HepG2 (cell line): ENCODE measurements around the gene KLHL3. TPM values are rescaled to one million over a fixed set of nuclear protein-coding genes. Genes with fewer than 3 reads are reported as not detected.
"Not testable (repeated sequence)": the region's sequence is repeated elsewhere in the genome, so short reads cannot be mapped to it uniquely, and the experiment has no call there.

Experiments used
- ATAC-seq: fragments of 200-7000 bp; cut with Tn5 transposase; 3 replicates; pipeline ENCODE4 v1.9.1; 2020; ENCODE audit warnings: mild to moderate bottlenecking, moderate library complexity
- BruUV-seq: library from RNA; stranded (reverse); fragments of 400-500 nt; replicated peaks from 2 replicates; lab custom pipeline; 2021; lab: Mats Ljungman, UMichigan
- CTCF ChIA-PET: fragments of 300-600 bp; formaldehyde crosslinking; extraction: SDS; loops from one replicate; lab custom pipeline; 2021; ENCODE audit warnings: low total read pairs, inconsistent platforms, low intra/inter-chr PET ratio; lab: Yijun Ruan, JAX
- POLR2A ChIA-PET: fragments of 350-600 bp; sonication (Branson Sonifier 250); formaldehyde crosslinking; loops from one replicate; lab custom pipeline; 2020; ENCODE audit warnings: antibody characterized with exemption, inconsistent platforms; lab: Yijun Ruan, JAX
- DNase-seq: peaks from one replicate; pipeline ENCODE4 v3.0.0-alpha.2; 2015; ENCODE audit warnings: low spot score
- FAIRE-seq: peaks from 3 replicates; lab custom pipeline; 2011; peaks lifted over from hg19 to GRCh38; lab: Jason Lieb, UNC
- H2AFZ ChIP-seq: one replicate; pipeline ENCODE4 v1.6.1; 2011; ENCODE audit warnings: low read length, inconsistent platforms
- H3K27ac ChIP-seq: fragments of 300-600 bp; 3 replicates; pipeline ENCODE4 v1.8.0; 2011; ENCODE audit warnings: mixed run types, mild to moderate bottlenecking, mixed read lengths, low read length, inconsistent platforms; ENCODE audit not compliant: insufficient read depth; ENCODE audit errors: extremely low read length
- H3K27me3 ChIP-seq, 2 experiments: fragments of 200-600 bp in 1 of 2; 2 replicates in 1 of 2; 3 replicates in 1 of 2; pipeline versions ENCODE4 v1.6.0 to v1.8.0; 2011; ENCODE audit warnings: low read length in 2 of 2, mild to moderate bottlenecking in 2 of 2, moderate library complexity in 2 of 2, inconsistent platforms in 1 of 2; ENCODE audit not compliant: insufficient read depth in 2 of 2, control insufficient read depth in 1 of 2
- H3K36me3 ChIP-seq, 2 experiments: fragments of 200-600 bp in 1 of 2; replicated peaks in 1 of 2; 2 replicates in 1 of 2; 3 replicates in 1 of 2; pipeline versions ENCODE4 v1.5.1 to v1.8.0; 2011; ENCODE audit warnings: low read length in 2 of 2, inconsistent platforms in 1 of 2; ENCODE audit not compliant: insufficient read depth in 2 of 2, control insufficient read depth in 1 of 2
- H3K4me1 ChIP-seq: 2 replicates; pipeline ENCODE4 v1.5.1; 2012; ENCODE audit warnings: low read length, inconsistent platforms; ENCODE audit not compliant: insufficient read depth
- H3K4me2 ChIP-seq: 2 replicates; pipeline ENCODE4 v1.6.0; 2011; ENCODE audit warnings: low read depth, low read length, inconsistent platforms
- H3K4me3 ChIP-seq, 3 experiments: fragments of 200-600 bp in 1 of 3; sonication (generic), shearing (Covaris generic) in 1 of 3; replicated peaks in 1 of 3; 2 replicates each; pipeline ENCODE4 v1.5.1; 2011 to 2016; ENCODE audit warnings: low read length in 3 of 3, inconsistent platforms in 2 of 3, low read depth in 2 of 3, mild to moderate bottlenecking in 2 of 3, control low read depth in 1 of 3, mixed read lengths in 1 of 3; ENCODE audit not compliant: insufficient read depth in 1 of 3
- H3K79me2 ChIP-seq: one replicate; pipeline ENCODE4 v1.6.1; 2011; ENCODE audit warnings: low read length, inconsistent platforms; ENCODE audit not compliant: insufficient read depth
- H3K9ac ChIP-seq: 2 replicates; pipeline ENCODE4 v1.6.0; 2011; ENCODE audit warnings: mild to moderate bottlenecking, low read depth, low read length, inconsistent platforms; ENCODE audit not compliant: insufficient read depth
- H3K9me3 ChIP-seq: 2 replicates; pipeline ENCODE4 v1.5.1; 2012; ENCODE audit warnings: mild to moderate bottlenecking, low read length
- H4K20me1 ChIP-seq: 2 replicates; pipeline ENCODE4 v1.6.0; 2011; ENCODE audit warnings: inconsistent platforms, mild to moderate bottlenecking, low read length, moderate library complexity; ENCODE audit not compliant: insufficient read depth
- SMC3 ChIP-seq: IDR thresholded peaks from 2 replicates; pipeline ENCODE4 v1.6.1; 2011; ENCODE audit warnings: low read length, improper control_type of control experiment
- STAG1 ChIP-seq: sonication (generic); formaldehyde crosslinking; IDR thresholded peaks from 2 replicates; pipeline ENCODE4 v1.4.0; 2020; ENCODE audit warnings: missing genetic modification reagents
- ZBTB25 ChIP-seq: IDR thresholded peaks from 2 replicates; pipeline ENCODE4 v1.6.1; 2018; ENCODE audit warnings: missing genetic modification reagents
- WGBS: methylation state at CpG from one replicate; pipeline ENCODE4 v1.1.6; 2017; ENCODE audit warnings: low lambda C conversion rate; 5-methylcytosine and 5-hydroxymethylcytosine counted together
- in situ Hi-C: cut with HindIII; loops from 2 replicates; pipeline ENCODE4 v1.10.0; 2017; ENCODE audit warnings: low pct_unique_long_range_greater_than_20kb; ENCODE audit not compliant: extremely low pct_ligation_motif_present
- intact Hi-C: fragments of 100-400 bp; cut with micrococcal nuclease; formaldehyde crosslinking; loops from one replicate; pipeline ENCODE4 v1.10.0; 2022; ENCODE audit not compliant: unreplicated experiment
- polyA plus RNA-seq, 8 experiments: library from polyadenylated mRNA; depleted of rRNA in 3 of 8; stranded (reverse) in 7 of 8; unstranded in 1 of 8; fragments of >200 nt; fragmentation: Illumina TruSeq in 4 of 8; extraction: Trizol in 4 of 8; gene quantifications; 2 replicates each; pipeline versions ENCODE4 v1.2.1 to v1.2.3, GENCODE V29; 2011 to 2016; ENCODE audit warnings: low read depth in 4 of 8, missing spikeins in 1 of 8, mixed read lengths in 1 of 8; ENCODE audit not compliant: insufficient read depth in 1 of 8
- total RNA-seq, 5 experiments: library from RNA; depleted of rRNA; stranded (reverse); fragments of >200 nt; fragmentation: Illumina TruSeq; extraction: Trizol; gene quantifications; 2 replicates each; pipeline ENCODE4 v1.2.3, GENCODE V29; 2016; ENCODE audit warnings: low read depth in 1 of 5
- TF ChIP-seq, protein P1 (sequence below): sonication (generic); formaldehyde crosslinking; IDR thresholded peaks from 2 replicates; pipeline ENCODE4 v1.5.0; 2020; ENCODE audit warnings: mild to moderate bottlenecking, missing genetic modification reagents, moderate library complexity
- TF ChIP-seq, protein P2 (sequence below): sonication (generic); formaldehyde crosslinking; IDR thresholded peaks from 2 replicates; pipeline ENCODE4 v1.8.0; 2022; ENCODE audit warnings: missing genetic modification reagents, mild to moderate bottlenecking, inconsistent platforms, borderline replicate concordance

The KLHL3 gene
- total and polyA plus RNA-seq, 2 of the 13 experiments (the other 11 are each of a cell fraction or from before 2014, with no cell fraction given) = 0.02 to 0.08 TPM

GRCh38 chr5:137782055-137782454 is 46.2 kb upstream of the KLHL3 start:
- CTCF ChIA-PET = no interaction called here
- no peak overlapping the region for H3K4me3 ChIP-seq
- H3K79me2 ChIP-seq = no peaks in the 10 kb centered on the region
- no peak overlapping the region for H3K9ac ChIP-seq
- no peak overlapping the region for H3K4me2 ChIP-seq
- intact Hi-C loops (no loop called here), in situ Hi-C loops (loop anchor here (5.0 kb wide), 1 partner anchor 40 kb away; no protein-coding TSS in a partner anchor)
- H4K20me1 ChIP-seq = no peaks in the 10 kb centered on the region
- POLR2A ChIA-PET = no interaction called here
- H3K9me3 ChIP-seq = no peaks in the 10 kb centered on the region
- no peak for FAIRE-seq
- H3K27ac ChIP-seq = no peak overlapping the region
- peaks cover 0 to 3% of the 10 kb centered on the region in 2 experiments; a peak in 1 of 5 replicates for H3K27me3 ChIP-seq
- no TSS peak for BruUV-seq
- no peaks in the 10 kb centered on the region for H3K36me3 ChIP-seq
- peaks cover 18% of the 10 kb centered on the region for H3K4me1 ChIP-seq
- no peak for TF ChIP-seq ZBTB25 (CRISPR knock-in tag)
- TF ChIP-seq, all 625 proteins: peak for 0
- 3% methylated on average over 2 of the region's 2 CpGs for whole genome bisulfite sequencing
- no peak overlapping the region for H2AFZ ChIP-seq
- DNase-seq (no peak), ATAC-seq (no peak)

DNA sequence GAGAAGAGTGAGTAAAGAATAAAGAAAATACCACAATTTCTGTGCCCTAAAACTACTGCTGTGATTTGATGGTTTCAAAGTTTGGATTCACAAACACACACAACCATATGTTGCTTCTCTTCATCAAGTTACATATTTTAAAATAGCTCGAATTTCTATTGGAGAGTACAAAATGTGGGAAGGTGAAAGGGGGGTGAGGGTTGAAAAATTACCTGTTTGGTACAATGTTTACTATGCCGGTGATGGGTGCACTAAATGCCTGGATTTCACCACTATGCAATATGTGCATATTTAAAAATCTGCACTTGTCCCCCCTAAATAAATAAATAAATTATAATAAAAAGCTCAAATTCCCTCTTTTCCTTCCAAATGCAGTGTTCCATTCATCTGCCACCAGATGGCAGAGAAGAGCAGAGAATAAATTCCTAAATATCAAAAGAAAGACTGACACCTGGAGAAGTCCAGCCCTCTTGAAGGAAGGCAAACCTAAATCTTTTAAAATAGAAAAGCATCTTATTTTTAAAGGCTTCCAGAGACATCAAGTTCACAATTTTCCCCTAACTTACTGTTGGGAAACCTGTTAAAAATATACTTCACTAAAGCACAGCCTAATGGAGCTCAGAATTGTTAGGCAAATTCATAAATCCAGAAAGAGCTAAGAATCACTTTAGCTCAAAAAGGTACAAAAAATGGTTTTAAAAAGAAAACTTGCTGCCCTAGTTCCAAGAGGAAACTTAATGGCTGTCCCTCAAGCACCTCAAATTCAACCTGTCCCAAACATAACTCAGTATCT is 43.1 kb upstream of the KLHL3 start:
- Histone ChIP-seq H2AFZ (no peak overlapping the region), H3K27ac (no peak overlapping the region), H3K4me3 (no peak overlapping the region), H3K4me2 (no peak overlapping the region), H3K9ac (no peak overlapping the region), H3K9me3 (no peaks in the 10 kb centered on the region), H3K27me3 (peaks cover 0 to 4% of the 10 kb centered on the region in 2 experiments; a peak in 1 of 5 replicates), H3K79me2 (no peaks in the 10 kb centered on the region), H3K4me1 (peaks cover 14% of the 10 kb centered on the region), H3K36me3 (no peaks in the 10 kb centered on the region), H4K20me1 (no peaks in the 10 kb centered on the region)
- intact Hi-C loops = loop anchor here (1.0 kb wide), 1 partner anchor 43 kb away; no protein-coding TSS in a partner anchor
- TF ChIP-seq, protein P1, sequence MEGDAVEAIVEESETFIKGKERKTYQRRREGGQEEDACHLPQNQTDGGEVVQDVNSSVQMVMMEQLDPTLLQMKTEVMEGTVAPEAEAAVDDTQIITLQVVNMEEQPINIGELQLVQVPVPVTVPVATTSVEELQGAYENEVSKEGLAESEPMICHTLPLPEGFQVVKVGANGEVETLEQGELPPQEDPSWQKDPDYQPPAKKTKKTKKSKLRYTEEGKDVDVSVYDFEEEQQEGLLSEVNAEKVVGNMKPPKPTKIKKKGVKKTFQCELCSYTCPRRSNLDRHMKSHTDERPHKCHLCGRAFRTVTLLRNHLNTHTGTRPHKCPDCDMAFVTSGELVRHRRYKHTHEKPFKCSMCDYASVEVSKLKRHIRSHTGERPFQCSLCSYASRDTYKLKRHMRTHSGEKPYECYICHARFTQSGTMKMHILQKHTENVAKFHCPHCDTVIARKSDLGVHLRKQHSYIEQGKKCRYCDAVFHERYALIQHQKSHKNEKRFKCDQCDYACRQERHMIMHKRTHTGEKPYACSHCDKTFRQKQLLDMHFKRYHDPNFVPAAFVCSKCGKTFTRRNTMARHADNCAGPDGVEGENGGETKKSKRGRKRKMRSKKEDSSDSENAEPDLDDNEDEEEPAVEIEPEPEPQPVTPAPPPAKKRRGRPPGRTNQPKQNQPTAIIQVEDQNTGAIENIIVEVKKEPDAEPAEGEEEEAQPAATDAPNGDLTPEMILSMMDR (CRISPR knock-in tag) = peak; percentile 58
- TF ChIP-seq, protein P2, sequence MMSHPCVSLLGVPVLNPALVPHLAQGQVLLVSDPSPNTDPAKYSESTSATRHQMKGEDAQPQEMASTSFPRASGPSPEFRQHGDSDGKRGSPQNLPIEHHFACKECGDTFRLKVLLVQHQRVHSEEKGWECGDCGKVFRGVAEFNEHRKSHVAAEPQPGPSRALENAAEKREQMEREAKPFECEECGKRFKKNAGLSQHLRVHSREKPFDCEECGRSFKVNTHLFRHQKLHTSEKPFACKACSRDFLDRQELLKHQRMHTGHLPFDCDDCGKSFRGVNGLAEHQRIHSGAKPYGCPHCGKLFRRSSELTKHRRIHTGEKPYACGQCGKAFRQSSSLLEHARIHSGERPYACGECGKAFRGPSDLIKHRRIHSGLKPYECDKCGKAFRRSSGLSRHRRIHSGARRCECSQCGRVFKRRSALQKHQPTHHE (CRISPR knock-in tag) = no peak
- TF ChIP-seq STAG1 (CRISPR knock-in tag) (peak; percentile 65), SMC3 (peak; percentile 71)
- BruUV-seq = no TSS peak
- 0% methylated on average over 2 of the region's 2 CpGs for WGBS
- FAIRE-seq = no peak
- POLR2A ChIA-PET = interaction anchor here (1.7 kb wide), 1 partner anchor 25 kb away, joined by 5 read pairs; the partner anchor contains the start of gene HNRNPA0
- DNase-seq = peak; percentile 27
- in situ Hi-C loops = no loop called here
- CTCF ChIA-PET = interaction anchor here (0.8 to 1.8 kb wide), 2 partner anchors 24 to 42 kb away, joined by 3 to 35 read pairs; partner anchors contain the start of gene HNRNPA0
- no peak for ATAC-seq

GRCh38 chr5:137767937-137768336 is 32.0 kb upstream of the KLHL3 start:
- H3K9me3 ChIP-seq, H3K4me2 ChIP-seq, FAIRE-seq, POLR2A ChIA-PET, H3K4me1 ChIP-seq, H3K27me3 ChIP-seq, H2AFZ ChIP-seq, ATAC-seq, CTCF ChIA-PET, H4K20me1 ChIP-seq, H3K4me3 ChIP-seq, H3K9ac ChIP-seq, H3K36me3 ChIP-seq, H3K79me2 ChIP-seq, DNase-seq, in situ Hi-C loops, BruUV-seq, intact Hi-C loops, H3K27ac ChIP-seq: not testable (repeated sequence)
- WGBS = 26% methylated on average over 4 of the region's 5 CpGs
